ENCODE data around the gene MYLK.

MYLK gene

GRCh38 chr3:123623346-123623880 lies 260.7 kb downstream of the MYLK start:
- no peaks in the 10 kb centered on the region for H3K79me2 ChIP-seq (ENCODE audit: insufficient read depth, low read depth)
- peaks cover 6% of the 10 kb centered on the region for H3K4me1 ChIP-seq (ENCODE audit: low read depth, poor library complexity, severe bottlenecking)
- H3K9ac ChIP-seq, result no peak overlapping the region
- no peak overlapping the region for H3K27ac ChIP-seq
- no peak overlapping the region for H2AFZ ChIP-seq (ENCODE audit: low read depth)
- no peaks in the 10 kb centered on the region for H4K20me1 ChIP-seq (ENCODE audit: insufficient read depth)
- no peak overlapping the region for H3K4me3 ChIP-seq (IDR thresholded peaks at IDR 0.05; ENCODE audit: insufficient read depth, low read depth, low read length)
- TF ChIP-seq CTCF (conservative IDR thresholded peaks at IDR 0.05; ENCODE audit: low read depth, low read length), result no peak
- no peaks in the 10 kb centered on the region for H3K36me3 ChIP-seq (ENCODE audit: insufficient read depth)
- no peaks in the 10 kb centered on the region for H3K27me3 ChIP-seq (ENCODE audit: insufficient read depth, low read depth)
- no peak overlapping the region for H3K4me2 ChIP-seq

GRCh38 chr3:123622766-123623165 lies 261.4 kb downstream of the MYLK start:
- Histone ChIP-seq H3K4me1 (ENCODE audit: low read depth, poor library complexity, severe bottlenecking) (peaks cover 13% of the 10 kb centered on the region), H4K20me1 (ENCODE audit: insufficient read depth) (no peaks in the 10 kb centered on the region), H3K4me3 (IDR thresholded peaks at IDR 0.05; ENCODE audit: insufficient read depth, low read depth, low read length) (no peak overlapping the region), H2AFZ (ENCODE audit: low read depth) (no peak overlapping the region), H3K9ac (no peak overlapping the region), H3K4me2 (no peak overlapping the region), H3K36me3 (ENCODE audit: insufficient read depth) (no peaks in the 10 kb centered on the region), H3K79me2 (ENCODE audit: insufficient read depth, low read depth) (no peaks in the 10 kb centered on the region), H3K27me3 (ENCODE audit: insufficient read depth, low read depth) (no peaks in the 10 kb centered on the region), H3K27ac (no peak overlapping the region)
- no peak for TF ChIP-seq CTCF (conservative IDR thresholded peaks at IDR 0.05; ENCODE audit: low read depth, low read length)

GRCh38 chr3:123621850-123622189 lies 262.3 kb downstream of the MYLK start:
- H3K4me1 ChIP-seq (ENCODE audit: low read depth, poor library complexity, severe bottlenecking), result peaks cover 19% of the 10 kb centered on the region
- H2AFZ ChIP-seq (ENCODE audit: low read depth), result no peak overlapping the region
- H3K27ac ChIP-seq, result no peak overlapping the region
- H3K27me3 ChIP-seq (ENCODE audit: insufficient read depth, low read depth), result no peaks in the 10 kb centered on the region
- no peaks in the 10 kb centered on the region for H4K20me1 ChIP-seq (ENCODE audit: insufficient read depth)
- H3K9ac ChIP-seq, result no peak overlapping the region
- no peak overlapping the region for H3K4me3 ChIP-seq (IDR thresholded peaks at IDR 0.05; ENCODE audit: insufficient read depth, low read depth, low read length)
- TF ChIP-seq CTCF (conservative IDR thresholded peaks at IDR 0.05; ENCODE audit: low read depth, low read length), result no peak
- no peaks in the 10 kb centered on the region for H3K79me2 ChIP-seq (ENCODE audit: insufficient read depth, low read depth)
- no peaks in the 10 kb centered on the region for H3K36me3 ChIP-seq (ENCODE audit: insufficient read depth)
- no peak overlapping the region for H3K4me2 ChIP-seq

DNA sequence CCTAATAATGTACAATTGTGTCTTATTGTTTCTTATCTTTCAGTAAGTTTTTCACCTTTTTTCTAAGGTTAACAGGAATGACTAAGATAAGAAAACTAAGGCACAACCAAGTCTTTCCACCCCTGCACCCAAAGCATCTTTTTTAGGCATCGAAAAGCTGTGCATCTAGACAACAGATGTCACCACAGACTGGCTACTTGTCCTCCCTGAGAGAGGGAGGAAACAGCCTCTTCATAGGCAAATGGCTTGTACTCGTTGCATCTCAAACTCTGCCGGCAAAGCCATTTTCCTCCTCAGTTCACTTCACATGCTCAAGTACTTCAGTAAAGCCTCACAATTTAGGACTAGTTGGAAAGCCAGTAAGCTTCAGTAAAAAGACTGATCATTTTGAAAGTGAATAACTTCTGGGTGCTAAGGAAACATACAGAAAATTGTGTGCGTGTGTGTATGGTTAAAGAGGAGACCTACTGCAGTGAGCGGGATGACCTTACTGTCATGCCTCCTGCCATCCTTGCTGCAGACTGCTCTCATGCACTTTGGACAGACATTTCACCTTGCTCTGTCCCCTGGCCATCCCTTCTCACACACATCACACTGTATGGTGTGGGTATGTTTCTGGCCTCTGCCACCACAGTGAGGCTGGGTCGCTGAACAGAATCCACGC lies 262.8 kb downstream of the MYLK start:
- H3K79me2 ChIP-seq (ENCODE audit: insufficient read depth, low read depth), result no peaks in the 10 kb centered on the region
- H3K4me2 ChIP-seq, result no peak overlapping the region
- H3K4me3 ChIP-seq (IDR thresholded peaks at IDR 0.05; ENCODE audit: insufficient read depth, low read depth, low read length), result no peak overlapping the region
- H3K36me3 ChIP-seq (ENCODE audit: insufficient read depth), result no peaks in the 10 kb centered on the region
- H3K4me1 ChIP-seq (ENCODE audit: low read depth, poor library complexity, severe bottlenecking), result peaks cover 19% of the 10 kb centered on the region
- TF ChIP-seq CTCF (conservative IDR thresholded peaks at IDR 0.05; ENCODE audit: low read depth, low read length), result no peak
- H2AFZ ChIP-seq (ENCODE audit: low read depth), result no peak overlapping the region
- no peaks in the 10 kb centered on the region for H3K27me3 ChIP-seq (ENCODE audit: insufficient read depth, low read depth)
- no peaks in the 10 kb centered on the region for H4K20me1 ChIP-seq (ENCODE audit: insufficient read depth)
- H3K9ac ChIP-seq, result no peak overlapping the region
- H3K27ac ChIP-seq, result no peak overlapping the region
